LNCAP (cell line): ENCODE results near the gene ANKK1.

Experiments used
- CTCF ChIP-seq: fragments of 450-650 bp; IDR thresholded peaks from 2 replicates; pipeline ENCODE4 v1.5.1; 2017; ENCODE audit warnings: mild to moderate bottlenecking

ANKK1 gene

GRCh38 chr11:113435190-113435968, 47.8 kb downstream of the ANKK1 start:
- TF ChIP-seq CTCF, result no peak

GRCh38 chr11:113436672-113437252, 49.2 kb downstream of the ANKK1 start:
- TF ChIP-seq CTCF, result no peak

GRCh38 chr11:113440816-113441215, 53.2 kb downstream of the ANKK1 start:
- TF ChIP-seq CTCF, result no peak

- no peak for TF ChIP-seq CTCF
Observed at GRCh38 chr11:113444502-113445123, 57.0 kb downstream of the ANKK1 start.

- no peak for TF ChIP-seq CTCF
Observed at GRCh38 chr11:113446112-113446511, 58.5 kb downstream of the ANKK1 start.

GRCh38 chr11:113446938-113447337, 59.4 kb downstream of the ANKK1 start:
- TF ChIP-seq CTCF, result no peak

GRCh38 chr11:113447621-113448315, 60.2 kb downstream of the ANKK1 start:
- no peak for TF ChIP-seq CTCF
